K562 (cell line): ENCODE measurements around the gene ITGA6. TPM values are rescaled to one million over a fixed set of nuclear protein-coding genes. Genes with fewer than 3 reads are reported as not detected.

Experiments used
- CAMTA2 ChIP-seq: fragments of 250-450 bp; sonication (Bioruptor Pico); conservative IDR thresholded peaks from 2 replicates; pipeline ENCODE4 v1.5.1; 2022
- DPF2 ChIP-seq: fragments of 450-650 bp; IDR thresholded peaks from 2 replicates; pipeline ENCODE4 v1.6.1; 2016
- JUNB ChIP-seq: fragments of 450-650 bp; formaldehyde crosslinking; conservative IDR thresholded peaks from 2 replicates; pipeline ENCODE4 v1.4.0; 2020; ENCODE audit warnings: mild to moderate bottlenecking
- MGA ChIP-seq: fragments of 450-650 bp; IDR thresholded peaks from 2 replicates; pipeline ENCODE4 v1.6.1; 2016; ENCODE audit warnings: mild to moderate bottlenecking, moderate library complexity
- MTA1 ChIP-seq: fragments of 450-650 bp; IDR thresholded peaks from 2 replicates; pipeline ENCODE4 v1.6.1; 2017; ENCODE audit warnings: borderline replicate concordance
- NFIX ChIP-seq: fragments of 250-450 bp; sonication (Bioruptor Pico); IDR thresholded peaks from 2 replicates; pipeline ENCODE4 v1.4.0; 2020; ENCODE audit warnings: low read depth, mild to moderate bottlenecking, moderate library complexity
- NR2F6 ChIP-seq: fragments of 450-650 bp; formaldehyde crosslinking; IDR thresholded peaks from 2 replicates; pipeline ENCODE4 v1.4.0; 2020; ENCODE audit warnings: mild to moderate bottlenecking
- RBM15 ChIP-seq: fragments of 200-400 bp; formaldehyde crosslinking; IDR thresholded peaks from 2 replicates; pipeline ENCODE4 v1.6.1; 2018; ENCODE audit warnings: mild to moderate bottlenecking, low read length, moderate library complexity; ENCODE audit not compliant: insufficient read depth
- SMAD3 ChIP-seq: fragments of 450-650 bp; formaldehyde crosslinking; conservative IDR thresholded peaks from 2 replicates; pipeline ENCODE4 v1.4.0; 2020; ENCODE audit warnings: mild to moderate bottlenecking
- SRSF9 ChIP-seq: fragments of 200-400 bp; formaldehyde crosslinking; IDR thresholded peaks from 2 replicates; pipeline ENCODE4 v1.6.1; 2017; ENCODE audit warnings: low read depth, low read length, borderline replicate concordance
- TBP ChIP-seq: optimal IDR thresholded peaks from 2 replicates; pipeline ENCODE3; 2011; ENCODE audit warnings: low read depth, low read length, improper control_type of control experiment
- ZBTB8A ChIP-seq: fragments of 450-650 bp; IDR thresholded peaks from 2 replicates; pipeline ENCODE4 v1.6.1; 2018; ENCODE audit warnings: mild to moderate bottlenecking, moderate library complexity; ENCODE audit not compliant: partially characterized antibody
- ZNF717 ChIP-seq: fragments of 250-450 bp; sonication (Bioruptor Pico); IDR thresholded peaks from 2 replicates; pipeline ENCODE4 v1.5.0; 2021
- polyA plus RNA-seq, 8 experiments: library from polyadenylated mRNA; depleted of rRNA in 4 of 8; stranded (reverse) in 5 of 8; unstranded in 3 of 8; fragments of >200 nt; fragmentation: Nextera tagmentation in 2 of 8; fragmentation: Illumina TruSeq in 1 of 8; extraction: Ambion mirVana in 2 of 8; extraction: Trizol in 1 of 8; gene quantifications; 2 replicates each; pipeline versions ENCODE4 v1.2.1 to v1.2.3, GENCODE V29; 2011 to 2014; ENCODE audit warnings: inconsistent platforms in 1 of 8, missing spikeins in 1 of 8
- total RNA-seq, 7 experiments: library from RNA; depleted of rRNA in 6 of 7; stranded (reverse); fragments of >200 nt in 6 of 7; fragmentation: Illumina TruSeq in 2 of 7; extraction: Trizol in 2 of 7; gene quantifications; 2 replicates each; pipeline versions ENCODE4 v1.2.1 to v1.2.3, GENCODE V29; 2011 to 2021; ENCODE audit warnings: low replicate concordance in 1 of 7
- TF ChIP-seq, protein P1 (sequence below): fragments of 450-650 bp; IDR thresholded peaks from one replicate; pipeline ENCODE4 v1.6.1; 2018; ENCODE audit warnings: mild to moderate bottlenecking, moderate library complexity; ENCODE audit not compliant: partially characterized antibody

ITGA6 gene
- total and polyA plus RNA-seq, 9 of the 15 experiments (the other 6 are each of a cell fraction or from before 2014, with no cell fraction given) = 0.01 to 0.29 (median 0.05) TPM; not detected in 5

- no peak for TF ChIP-seq MGA
- TF ChIP-seq SMAD3 (CRISPR knock-in tag) = no peak
- TF ChIP-seq ZBTB8A = no peak
- no peak for TF ChIP-seq CAMTA2
- TF ChIP-seq, protein P1, sequence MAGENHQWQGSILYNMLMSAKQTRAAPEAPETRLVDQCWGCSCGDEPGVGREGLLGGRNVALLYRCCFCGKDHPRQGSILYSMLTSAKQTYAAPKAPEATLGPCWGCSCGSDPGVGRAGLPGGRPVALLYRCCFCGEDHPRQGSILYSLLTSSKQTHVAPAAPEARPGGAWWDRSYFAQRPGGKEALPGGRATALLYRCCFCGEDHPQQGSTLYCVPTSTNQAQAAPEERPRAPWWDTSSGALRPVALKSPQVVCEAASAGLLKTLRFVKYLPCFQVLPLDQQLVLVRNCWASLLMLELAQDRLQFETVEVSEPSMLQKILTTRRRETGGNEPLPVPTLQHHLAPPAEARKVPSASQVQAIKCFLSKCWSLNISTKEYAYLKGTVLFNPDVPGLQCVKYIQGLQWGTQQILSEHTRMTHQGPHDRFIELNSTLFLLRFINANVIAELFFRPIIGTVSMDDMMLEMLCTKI = no peak
- no peak for TF ChIP-seq ZNF717 (CRISPR knock-in tag)
- TF ChIP-seq MTA1 = no peak
- TF ChIP-seq NR2F6 (CRISPR knock-in tag) = no peak
- TF ChIP-seq NFIX (CRISPR knock-in tag) = no peak
- TF ChIP-seq SRSF9 = no peak
- TF ChIP-seq DPF2 = no peak
- no peak for TF ChIP-seq JUNB
- TF ChIP-seq RBM15 = no peak
- TF ChIP-seq TBP = no peak
Observed at GRCh38 chr2:172447811-172448493, 20.6 kb downstream of the ITGA6 start (continued).
